Measurements from ENCODE around the gene MEX3B.

MEX3B gene

DNA sequence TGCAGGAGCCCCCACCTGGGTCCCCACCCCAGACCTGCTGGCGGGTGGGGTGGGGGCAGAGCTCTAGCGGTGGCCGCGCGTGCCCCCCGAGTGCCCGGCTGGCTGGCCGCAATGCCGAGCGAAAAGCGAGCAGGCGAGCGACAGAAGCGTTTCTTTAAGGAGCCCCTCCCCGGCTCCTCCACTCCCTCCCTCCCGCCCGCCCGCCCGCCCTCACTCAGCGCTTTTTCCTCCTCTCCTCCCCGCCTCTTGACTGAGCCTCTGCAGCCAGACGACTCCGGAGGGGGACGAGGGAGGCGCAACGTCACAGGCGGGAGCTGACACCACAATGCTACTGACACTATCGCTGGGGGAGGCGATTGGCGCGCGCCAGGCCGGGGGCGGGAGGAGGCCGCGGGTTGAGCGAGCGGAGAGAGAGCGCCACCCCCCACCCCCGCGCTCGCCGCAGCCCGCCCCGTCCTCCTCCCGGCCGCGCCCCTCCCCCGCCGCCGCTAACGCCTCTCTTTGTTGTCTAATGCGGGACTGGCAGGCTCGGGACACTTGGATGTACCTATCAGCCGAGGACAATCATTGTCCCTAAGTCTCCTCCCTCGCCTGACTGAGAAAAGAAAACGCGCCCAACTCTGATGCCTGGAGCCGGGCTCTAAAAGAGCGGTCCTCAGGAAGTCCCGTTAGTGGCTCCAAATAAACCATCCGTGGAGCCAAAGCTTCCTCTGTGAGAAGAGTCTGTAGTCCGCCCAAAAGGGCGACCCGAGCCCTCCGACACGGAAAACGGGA is at the start of gene MEX3B:
Gene MEX3B (minus strand): TSS at position 127 of the 774 bp plus-strand sequence. CDS start 313 bp downstream, outside the sequence.
- peak; percentile 65 to 88 for DNase-seq (ENCODE audit: low read depth in 2 of 2, low spot score in 1 of 2)

DNA sequence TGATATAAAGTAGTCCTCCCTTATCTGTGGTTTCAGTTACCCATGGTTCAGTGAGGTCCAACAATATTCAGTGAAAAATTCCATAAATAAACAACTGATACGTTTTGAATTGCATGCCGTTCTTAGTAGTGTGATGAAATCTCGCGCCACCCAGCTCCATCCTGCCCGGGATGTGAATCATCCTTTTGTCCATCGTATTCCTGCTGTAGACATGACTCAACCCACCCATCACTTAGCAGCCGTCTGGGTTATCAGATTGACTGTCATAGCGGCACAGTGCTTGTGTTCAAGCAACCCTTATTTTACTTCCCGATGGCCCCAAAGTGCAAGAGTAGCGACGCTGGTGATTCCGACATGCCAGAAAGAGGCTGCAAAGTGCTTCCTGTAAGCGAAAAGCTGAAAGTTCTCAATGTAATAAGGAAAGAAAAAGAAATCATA is 48.0 kb upstream of the MEX3B start:
- DNase-seq (ENCODE audit: low read depth in 2 of 2, low spot score in 1 of 2), result no peak

DNA sequence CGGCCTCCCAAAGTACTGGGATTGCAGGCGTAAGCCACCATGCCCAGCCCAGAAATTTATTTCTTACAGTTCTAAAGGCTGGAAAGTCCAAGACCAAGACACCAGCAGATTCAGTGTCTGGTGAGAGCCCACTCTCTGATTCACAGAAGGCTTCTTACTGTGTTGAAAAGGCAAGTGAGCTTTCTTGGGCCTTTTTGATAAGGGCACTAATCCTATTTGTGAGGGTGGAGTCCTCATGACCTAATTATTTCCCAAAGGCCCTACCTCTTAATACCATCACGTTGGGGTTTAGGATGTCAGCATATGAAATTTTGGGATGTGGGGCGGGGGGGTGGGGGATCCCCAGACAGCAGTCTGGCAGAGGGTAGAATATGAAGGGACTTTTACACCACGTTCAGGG is 47.5 kb upstream of the MEX3B start:
- DNase-seq (ENCODE audit: low read depth in 2 of 2, low spot score in 1 of 2), result no peak

DNA sequence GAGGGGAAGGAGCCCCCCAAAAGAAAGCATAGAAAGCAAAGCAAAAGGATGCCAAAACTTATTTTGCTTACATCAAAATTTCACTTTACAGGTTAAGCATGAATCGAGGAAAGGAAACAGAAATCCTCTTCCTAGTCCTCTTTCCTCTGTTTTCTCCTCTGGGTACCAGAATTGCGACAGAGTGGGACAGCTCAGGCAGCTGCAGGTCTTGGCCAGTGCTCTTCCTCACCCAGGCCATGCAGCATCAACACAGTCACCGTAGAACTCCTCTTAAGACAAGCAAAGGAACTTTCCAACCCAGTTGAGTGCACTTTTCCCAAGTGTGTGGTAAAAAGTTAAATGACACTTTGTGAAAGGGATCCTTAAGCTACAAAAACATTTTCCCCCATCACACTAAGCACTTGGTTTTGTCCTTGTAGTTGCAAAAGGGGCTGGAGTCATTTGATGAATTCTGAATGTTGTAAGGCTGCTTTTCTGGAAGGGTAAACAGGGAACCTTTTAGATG is 45.9 kb upstream of the MEX3B start:
- no peak for DNase-seq (ENCODE audit: low read depth in 2 of 2, low spot score in 1 of 2)

- no peak for DNase-seq (ENCODE audit: low read depth in 2 of 2, low spot score in 1 of 2)
Observed at GRCh38 chr15:82086243-82086995, 40.6 kb upstream of the MEX3B start.

DNA sequence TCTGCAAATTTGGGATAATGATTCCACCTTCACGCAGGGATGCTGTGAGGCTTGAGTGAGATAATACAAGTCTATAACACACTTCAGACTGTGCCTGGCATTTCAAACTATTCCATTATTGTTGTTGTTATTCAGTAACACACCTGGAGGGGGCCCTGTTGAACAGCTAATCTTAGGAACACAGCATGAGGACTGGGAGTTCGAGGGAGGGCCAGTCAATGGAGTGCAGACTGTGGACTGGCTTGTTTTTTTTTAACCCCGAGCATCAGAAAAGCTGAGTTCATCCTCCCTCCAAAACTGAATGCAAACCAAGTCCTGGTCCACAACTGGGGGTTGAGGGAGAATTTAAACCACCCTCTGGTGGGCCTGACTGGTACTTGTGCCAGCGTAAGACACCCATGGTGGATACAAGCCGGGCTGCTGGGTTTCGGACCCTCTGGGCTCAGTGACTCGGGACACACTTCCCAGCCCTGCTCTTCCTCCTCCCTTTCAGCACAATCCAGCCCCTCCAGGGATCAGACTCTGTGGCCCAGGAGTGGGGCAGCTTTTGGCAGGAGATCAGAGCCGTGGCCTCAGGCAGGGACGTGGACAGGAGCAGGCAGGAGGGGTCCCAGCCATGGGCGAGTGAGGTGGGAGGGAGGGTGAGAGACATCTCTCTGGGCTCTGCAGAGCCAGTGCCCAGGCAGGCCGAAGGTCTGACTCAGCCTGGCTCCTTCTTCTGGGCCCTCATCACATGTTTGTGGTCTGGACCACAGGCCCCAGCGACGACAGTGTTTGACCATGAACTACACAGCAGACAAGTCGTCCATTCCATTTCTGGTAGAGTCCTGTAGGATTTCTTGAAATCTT is 36.3 kb upstream of the MEX3B start:
- no peak for DNase-seq (ENCODE audit: low read depth in 2 of 2, low spot score in 1 of 2)

- DNase-seq (ENCODE audit: low read depth in 2 of 2, low spot score in 1 of 2), result no peak
Observed at GRCh38 chr15:82080774-82081173, 35.0 kb upstream of the MEX3B start.

GRCh38 chr15:82079736-82080135 is 33.9 kb upstream of the MEX3B start:
- no peak for DNase-seq (ENCODE audit: low read depth in 2 of 2, low spot score in 1 of 2)

GRCh38 chr15:82074610-82075009 is 28.8 kb upstream of the MEX3B start:
- no peak for DNase-seq (ENCODE audit: low read depth in 2 of 2, low spot score in 1 of 2)

DNA sequence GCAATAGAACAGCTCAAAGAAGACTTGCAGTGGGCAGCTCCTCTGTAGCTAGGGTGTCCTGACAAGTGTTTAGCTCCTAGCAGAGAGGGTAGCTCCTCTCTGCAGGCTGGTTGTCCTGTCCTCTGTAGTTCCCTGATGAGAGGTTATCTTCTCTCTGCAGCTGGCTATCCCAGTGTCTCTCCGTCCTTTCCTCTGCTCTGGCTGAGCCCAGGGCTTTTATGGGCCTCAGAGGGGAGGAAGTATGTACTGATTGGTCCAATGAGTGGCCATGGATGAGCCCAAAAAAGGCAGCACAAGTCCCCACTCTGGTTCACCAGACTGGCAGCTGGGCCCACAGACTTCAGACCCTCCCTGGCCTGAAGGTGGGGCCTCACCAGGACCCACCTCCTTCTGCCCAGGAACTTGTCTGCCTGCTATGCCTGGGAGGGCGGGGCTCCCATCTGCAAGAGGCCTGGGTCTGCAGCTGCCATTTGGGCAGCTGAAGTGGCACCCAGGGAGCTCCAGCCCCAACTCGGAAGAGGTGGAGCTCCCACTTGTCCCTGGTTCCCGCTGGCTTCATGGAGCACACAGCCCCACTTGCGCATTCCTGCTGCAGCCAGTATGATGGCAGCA is 27.2 kb upstream of the MEX3B start:
- no peak for DNase-seq (ENCODE audit: low read depth in 2 of 2, low spot score in 1 of 2)

DNA sequence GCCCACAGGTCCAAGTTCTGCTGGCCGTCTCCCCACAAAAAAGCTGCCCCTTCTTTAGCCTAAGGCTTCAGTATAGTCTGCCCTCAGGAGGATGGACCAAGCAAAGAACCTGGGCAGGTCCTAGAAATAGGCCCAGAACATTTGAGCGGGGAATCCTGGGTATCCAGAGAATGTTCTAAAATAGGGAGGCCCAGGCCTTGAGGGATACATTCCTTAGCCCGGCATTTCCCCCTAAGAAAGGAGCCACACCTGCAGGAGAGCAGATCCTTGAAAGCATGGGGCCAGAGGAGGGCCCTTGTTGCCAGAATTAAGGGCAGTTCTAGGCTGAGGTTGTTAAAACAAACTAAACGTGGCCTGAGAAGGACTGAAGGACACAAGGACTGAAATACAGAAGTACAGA is 20.6 kb upstream of the MEX3B start:
- DNase-seq (ENCODE audit: low read depth in 2 of 2, low spot score in 1 of 2), result no peak

GRCh38 chr15:82064824-82065223 is 19.0 kb upstream of the MEX3B start:
- DNase-seq (ENCODE audit: low read depth in 2 of 2, low spot score in 1 of 2), result no peak

- DNase-seq (ENCODE audit: low read depth in 2 of 2, low spot score in 1 of 2), result no peak
Observed at GRCh38 chr15:82062479-82063454, 16.9 kb upstream of the MEX3B start.

DNA sequence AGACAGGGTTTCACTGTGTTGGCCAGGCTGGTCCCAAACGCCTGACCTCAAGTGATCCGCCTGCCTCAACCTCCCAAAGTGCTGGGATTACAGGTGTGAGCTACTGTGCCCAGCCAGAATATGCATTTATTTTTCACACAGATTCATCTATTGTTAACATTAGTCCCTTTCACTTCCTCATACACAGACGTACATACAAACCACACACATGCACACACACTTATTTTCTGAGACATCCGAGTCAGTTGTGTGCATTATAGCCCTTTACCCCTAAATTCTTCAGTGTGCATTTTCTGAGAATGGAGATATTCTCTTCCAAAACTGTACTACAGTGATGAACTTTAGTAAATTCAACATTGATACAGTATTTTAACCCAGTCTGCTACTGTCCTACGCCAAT is 15.0 kb upstream of the MEX3B start:
- no peak for DNase-seq (ENCODE audit: low read depth in 2 of 2, low spot score in 1 of 2)

DNA sequence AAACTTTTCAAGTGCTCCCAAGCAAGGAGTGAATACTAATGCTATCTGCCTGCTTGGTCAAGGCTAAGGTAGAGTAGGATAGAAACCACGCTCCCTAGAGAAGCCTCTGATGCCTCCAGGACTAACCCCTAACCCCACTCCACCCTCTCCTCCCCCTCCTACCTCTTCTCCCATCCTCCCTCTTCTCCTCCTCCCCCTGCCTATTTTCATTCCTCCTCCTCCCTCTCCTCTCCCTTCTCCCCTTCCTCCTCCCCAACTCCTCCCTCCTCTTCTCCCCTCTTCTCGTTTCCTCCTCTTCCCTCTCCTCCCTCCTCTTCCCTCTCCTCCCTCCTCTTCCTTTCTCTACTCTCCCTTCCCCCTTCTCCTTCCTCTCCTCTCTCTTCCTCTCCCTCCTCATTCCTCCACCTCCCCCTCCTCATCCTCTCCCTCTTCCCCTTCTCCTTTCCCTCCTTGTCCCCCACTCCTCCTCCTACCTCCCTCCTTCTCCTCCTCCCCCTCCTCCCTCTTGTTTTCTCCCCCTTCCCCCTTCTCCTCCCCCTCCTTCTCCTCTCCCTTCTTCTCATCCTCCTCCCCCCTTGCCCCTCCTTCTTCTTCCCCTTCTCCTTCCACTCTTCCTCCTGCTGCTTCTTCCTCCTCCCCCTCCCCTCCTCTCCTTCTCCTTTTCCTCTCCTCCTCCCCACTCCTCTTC is 12.8 kb upstream of the MEX3B start:
- DNase-seq (ENCODE audit: low read depth in 2 of 2, low spot score in 1 of 2), result no peak

GRCh38 chr15:82058026-82058425 is 12.2 kb upstream of the MEX3B start:
- DNase-seq (ENCODE audit: low read depth in 2 of 2, low spot score in 1 of 2), result no peak

GRCh38 chr15:82056958-82057823 is 11.4 kb upstream of the MEX3B start:
- DNase-seq (ENCODE audit: low read depth in 2 of 2, low spot score in 1 of 2), result no peak

- no peak for DNase-seq (ENCODE audit: low read depth in 2 of 2, low spot score in 1 of 2)
Observed at GRCh38 chr15:82052751-82053150, 6.9 kb upstream of the MEX3B start.
